Posterior vena cava (tissue), 2 donors: Measurements from ENCODE around the gene IQGAP1. TPM values are rescaled to one million over a fixed set of nuclear protein-coding genes. Genes with fewer than 3 reads are reported as not detected.

Source experiments
- DNase-seq: peaks from one replicate; pipeline ENCODE4 v3.0.0-alpha.2; 2020; ENCODE audit warnings: low spot score
- intact Hi-C, 2 donors: fragments of 100-400 bp; cut with DNase I; formaldehyde crosslinking; loops; one replicate each; pipeline versions ENCODE4 v1.14.1 to v1.14.2; 2022 to 2023
- total RNA-seq, 2 donors: library from RNA; stranded (reverse); fragmentation: NEBNext Ultra II Directional; extraction: Animal tissue kit (Norgen Biotek cat#: 25700); gene quantifications; one replicate each; pipeline ENCODE4 v1.2.1, GENCODE V29; 2021
- donor health status: DM: yes; HTN: yes; CAD: no.
- donor health status: DM: yes; HTN: yes; CAD: no.

Gene IQGAP1
- total RNA-seq, 2 donors from 2014 or later, result 216 to 265 TPM

DNA sequence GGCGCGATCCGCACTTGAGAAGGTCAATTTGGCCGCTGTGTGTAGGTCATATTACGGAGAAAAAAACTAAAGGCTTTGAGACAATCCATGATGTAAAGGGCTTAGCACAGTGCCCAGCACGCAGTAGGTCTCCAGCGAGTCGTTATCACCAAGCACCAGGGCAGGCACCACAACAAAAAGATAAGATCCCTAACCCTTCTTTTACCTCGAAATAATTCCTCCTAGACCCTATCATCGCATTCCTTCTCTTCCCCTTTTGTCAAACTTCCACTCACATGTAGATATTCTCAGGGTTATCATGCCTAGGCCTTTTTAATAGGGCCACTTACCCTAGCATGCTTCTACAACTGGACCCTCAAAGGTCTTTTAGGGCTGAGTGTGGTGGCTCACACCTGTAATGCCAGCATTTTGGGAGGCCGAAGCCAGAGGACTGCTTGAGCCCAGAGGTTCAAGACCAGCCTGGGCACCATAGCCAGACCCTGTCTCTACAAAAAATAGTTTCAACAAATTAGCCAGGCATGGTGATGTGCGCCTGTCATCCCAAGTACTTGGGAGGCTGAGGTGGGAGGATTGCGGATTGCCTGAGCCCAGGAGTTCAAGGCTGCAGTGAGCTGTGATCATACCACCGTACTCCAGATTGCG, 22.5 kb upstream of the IQGAP1 start:
- no peak for DNase-seq

DNA sequence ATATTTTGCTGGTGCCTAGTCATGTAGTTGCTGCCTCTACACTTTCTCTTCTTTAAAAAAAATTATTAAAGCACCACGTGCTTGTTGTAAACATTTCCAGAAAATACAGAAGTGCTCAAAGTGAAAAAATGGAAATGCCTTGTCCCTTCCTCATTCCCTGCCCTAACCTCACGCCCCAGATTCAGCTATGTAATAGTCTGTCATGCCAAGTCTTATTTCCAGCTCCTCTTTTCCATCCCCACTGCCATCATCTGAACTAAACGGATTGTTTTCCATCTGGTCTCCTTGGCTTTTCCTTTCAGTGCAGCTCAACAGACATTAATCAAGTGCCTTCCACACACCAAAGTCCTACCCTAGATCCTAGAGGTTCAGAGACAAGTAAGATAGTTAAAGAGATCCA, 20.5 kb upstream of the IQGAP1 start:
- intact Hi-C loops, result no loop called here
- DNase-seq, result no peak

More for the DNA sequence above, 22.5 kb upstream of the IQGAP1 start:
- intact Hi-C loops, result no loop called here

DNA sequence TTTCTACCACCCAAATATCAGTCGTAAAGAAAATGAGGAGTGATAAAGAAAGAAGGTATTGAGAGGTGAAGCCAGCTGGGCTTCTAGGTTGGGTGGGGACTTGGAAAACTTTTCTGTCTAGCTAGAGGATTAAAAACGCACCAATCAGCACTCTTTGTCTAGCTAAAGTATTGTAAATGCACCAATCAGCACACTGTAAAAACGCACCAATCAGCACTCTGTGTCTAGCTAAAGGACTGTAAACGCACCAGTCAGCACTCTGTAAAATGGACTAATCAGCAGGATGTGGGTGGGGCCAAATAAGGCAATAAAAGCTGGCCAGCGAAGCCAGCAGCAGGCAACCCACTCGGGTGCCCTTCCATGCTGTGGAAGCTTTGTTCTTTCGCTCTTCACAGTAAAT, 13.0 kb upstream of the IQGAP1 start:
- intact Hi-C loops, result no loop called here

DNA sequence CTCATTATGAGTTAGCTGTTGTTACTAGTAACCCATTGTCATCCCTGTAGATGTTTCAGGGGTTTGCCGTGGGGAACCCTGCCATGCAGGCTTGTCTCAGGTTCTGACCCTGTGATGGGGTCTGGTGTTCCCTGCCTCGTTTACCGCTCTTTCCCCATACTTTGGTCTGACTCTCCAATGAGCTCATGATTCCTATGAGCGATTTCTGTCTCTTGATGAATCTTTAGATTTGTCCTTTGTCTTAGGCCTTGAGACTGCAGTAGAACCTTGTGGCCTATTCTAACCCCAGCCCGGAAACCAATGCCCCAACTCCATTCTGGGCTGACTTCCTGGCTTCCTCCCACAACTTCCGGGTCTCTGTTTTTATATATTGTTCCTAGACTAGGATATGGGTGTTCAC, 11.3 kb upstream of the IQGAP1 start:
- no peak for DNase-seq
- intact Hi-C loops, result no loop called here

More for the DNA sequence above, 13.0 kb upstream of the IQGAP1 start:
- no peak for DNase-seq

DNA sequence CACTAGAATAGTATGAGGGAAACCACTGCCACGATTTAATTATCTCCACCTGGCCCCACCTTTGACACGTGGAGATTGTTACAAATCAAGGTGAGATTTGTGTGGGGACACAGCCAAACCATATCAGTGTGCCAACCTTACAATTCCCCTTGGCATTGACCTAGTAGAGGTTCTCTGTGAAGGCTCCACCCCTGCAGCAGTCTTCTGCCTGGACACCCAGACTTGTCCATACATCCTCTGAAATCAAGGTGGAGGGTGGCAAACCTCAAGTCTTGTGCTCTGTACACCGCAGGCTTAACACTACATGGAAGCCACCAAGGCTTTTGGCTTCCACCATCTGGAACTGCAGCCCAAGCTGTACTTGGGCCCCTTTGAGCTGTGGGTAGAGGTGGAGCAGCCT, 8.8 kb upstream of the IQGAP1 start:
- no peak for DNase-seq
- intact Hi-C loops, result no loop called here

DNA sequence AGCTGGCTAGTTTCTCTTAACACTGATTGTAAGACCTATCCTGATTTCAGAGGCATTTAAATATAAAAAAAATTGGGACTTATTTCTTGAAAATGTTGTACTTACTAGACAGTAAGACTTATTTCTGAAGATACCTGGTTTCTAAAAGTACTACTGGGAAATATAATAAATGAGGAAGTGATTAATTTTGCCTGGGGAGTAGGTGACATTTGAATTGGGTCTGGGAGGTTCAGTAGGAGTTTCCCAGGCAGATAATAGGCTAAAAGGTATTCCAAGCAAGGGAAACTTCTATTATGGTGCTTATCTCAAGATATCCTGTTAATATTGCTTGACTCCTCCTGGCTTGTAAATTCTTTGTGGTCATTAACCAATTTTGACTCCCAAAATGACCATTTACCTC, 6.5 kb upstream of the IQGAP1 start:
- intact Hi-C loops, result loop anchor here in 1 of 2 donors (10.0 kb wide), 1 partner anchor 83 kb away; no protein-coding TSS in a partner anchor

DNA sequence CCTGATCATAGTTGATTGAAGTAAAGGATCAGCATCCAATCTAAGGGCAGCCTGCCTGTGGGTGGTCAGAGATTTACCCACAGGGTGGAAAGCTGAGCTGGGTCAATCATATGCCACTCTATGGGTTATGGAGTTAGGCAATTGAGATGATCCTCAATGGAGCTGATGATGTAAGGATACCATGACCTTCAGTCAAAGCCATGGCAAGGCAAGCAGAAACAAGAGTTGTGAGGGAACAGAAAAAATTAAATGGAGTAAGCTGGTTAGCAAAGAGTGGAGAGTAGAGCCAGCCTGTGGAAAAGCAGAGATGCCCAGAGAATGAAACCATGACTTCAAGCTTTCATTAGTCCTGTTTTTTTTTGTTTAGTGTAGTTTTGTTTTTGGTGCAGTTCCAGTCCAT, 5.7 kb upstream of the IQGAP1 start:
- DNase-seq, result no peak
- intact Hi-C loops, result loop anchor here in 1 of 2 donors (10.0 kb wide), 1 partner anchor 82 kb away; no protein-coding TSS in a partner anchor

More for the DNA sequence above, 6.5 kb upstream of the IQGAP1 start:
- no peak for DNase-seq

DNA sequence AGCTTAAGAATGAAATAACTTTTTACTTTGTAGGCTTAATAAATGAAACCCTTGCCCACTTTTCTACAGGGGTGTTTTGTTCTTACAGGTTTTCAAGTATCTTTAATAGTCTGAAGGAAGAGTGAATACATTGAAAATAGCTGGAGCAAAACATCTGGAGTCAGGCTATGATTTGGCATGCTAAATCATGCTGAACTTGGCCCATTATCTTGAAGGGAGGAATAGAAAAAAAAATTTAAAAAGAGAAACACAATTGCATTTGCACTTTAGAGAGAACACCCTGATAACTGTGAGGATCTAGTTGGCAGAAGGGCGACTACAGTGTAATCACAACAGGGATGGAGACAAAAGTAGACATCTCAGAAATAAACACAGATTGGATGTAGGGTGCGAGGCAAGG, 1.8 kb upstream of the IQGAP1 start:
- DNase-seq, result no peak
- intact Hi-C loops, result loop anchor here (2.0 to 10.0 kb wide), 2 partner anchors 17 to 79 kb away; no protein-coding TSS in a partner anchor

DNA sequence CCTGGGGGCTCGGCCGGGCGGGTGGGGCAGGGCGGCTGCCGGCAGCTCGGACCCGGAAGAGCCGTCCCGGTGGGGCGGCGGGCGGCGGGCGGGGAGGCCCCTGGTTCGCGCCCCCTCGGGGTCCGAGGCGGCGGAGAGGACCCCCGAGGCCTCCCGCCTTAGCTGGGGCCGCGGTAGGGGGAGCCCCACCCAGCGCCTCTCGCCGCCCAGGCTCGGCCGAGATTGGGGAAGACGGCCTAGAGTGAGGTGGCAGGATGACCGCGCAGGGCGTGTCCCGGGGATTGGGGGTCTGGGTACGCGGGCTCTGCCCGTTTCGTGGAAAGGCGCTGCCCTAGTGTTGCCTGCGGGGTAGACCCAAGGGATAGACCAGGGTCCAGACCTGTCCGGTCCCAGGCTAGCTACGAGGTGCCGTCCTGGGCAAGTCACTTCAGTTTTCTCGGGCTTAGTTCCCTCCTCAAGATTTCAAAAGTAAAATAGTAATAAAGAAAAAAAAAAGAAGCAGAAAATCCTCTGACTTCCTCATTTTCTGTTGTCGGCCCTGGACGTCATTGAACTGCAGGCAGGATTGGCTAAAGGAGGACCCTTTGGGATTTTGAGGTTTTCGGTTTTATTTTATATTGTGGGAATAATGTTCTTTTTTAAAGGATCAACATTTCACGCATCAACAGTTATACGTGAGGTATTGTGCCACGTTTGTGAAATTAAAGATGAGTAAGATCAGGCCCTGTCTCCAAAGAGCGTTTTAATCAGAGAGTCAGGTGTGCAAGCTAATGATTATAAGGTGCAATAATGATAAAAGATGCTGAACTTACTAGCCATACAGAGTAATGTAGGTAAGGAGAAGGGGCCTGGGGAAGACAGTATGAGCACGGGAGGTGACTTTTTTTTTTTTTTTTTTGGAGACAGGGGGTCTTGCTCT, 679 bp downstream of the IQGAP1 start:
- intact Hi-C loops, result loop anchor here in 1 of 2 donors (1.0 to 10.0 kb wide), 2 partner anchors 12 to 76 kb away; no protein-coding TSS in a partner anchor
- peak; percentile 94 for DNase-seq

DNA sequence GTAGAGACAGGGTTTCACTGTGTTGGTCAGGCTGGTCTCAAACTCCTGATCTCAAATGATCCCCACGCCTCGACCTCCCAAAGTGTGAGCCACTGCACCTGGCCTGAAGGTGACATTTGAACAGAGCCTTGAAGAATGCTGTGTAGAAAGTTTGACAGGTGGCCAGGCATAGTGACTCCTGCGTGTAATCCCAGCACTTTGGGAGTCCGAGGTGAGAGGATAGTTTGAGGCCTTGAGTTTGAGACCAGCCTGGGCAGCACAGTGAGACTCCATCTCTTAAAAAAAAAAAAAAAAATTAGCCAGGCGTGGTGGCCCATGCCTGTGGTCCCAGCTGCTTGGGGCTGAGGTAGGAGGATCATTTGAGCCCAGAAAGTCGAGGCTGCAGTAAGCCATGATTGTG, 1.5 kb downstream of the IQGAP1 start:
- no peak for DNase-seq
- intact Hi-C loops, result loop anchor here in 1 of 2 donors (10.0 kb wide), 1 partner anchor 75 kb away; no protein-coding TSS in a partner anchor

DNA sequence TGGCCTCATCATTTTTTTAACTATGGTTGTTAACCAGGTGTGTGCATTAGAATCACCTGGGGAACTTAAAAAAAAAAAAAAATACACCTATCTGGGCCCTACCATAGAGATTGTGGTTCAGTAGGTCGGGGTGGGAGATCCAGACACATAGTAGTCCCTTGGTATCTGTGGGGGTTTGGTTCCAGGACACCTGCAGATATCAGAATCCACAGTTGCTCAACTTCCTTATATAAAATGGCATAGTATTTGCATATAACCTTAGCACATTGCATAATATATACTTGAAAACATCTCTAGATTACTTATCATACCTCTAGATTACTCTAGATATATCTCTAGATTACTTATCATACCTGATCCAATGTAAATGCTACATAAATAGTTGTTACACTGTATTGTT, 5.0 kb downstream of the IQGAP1 start:
- intact Hi-C loops, result no loop called here
- no peak for DNase-seq

DNA sequence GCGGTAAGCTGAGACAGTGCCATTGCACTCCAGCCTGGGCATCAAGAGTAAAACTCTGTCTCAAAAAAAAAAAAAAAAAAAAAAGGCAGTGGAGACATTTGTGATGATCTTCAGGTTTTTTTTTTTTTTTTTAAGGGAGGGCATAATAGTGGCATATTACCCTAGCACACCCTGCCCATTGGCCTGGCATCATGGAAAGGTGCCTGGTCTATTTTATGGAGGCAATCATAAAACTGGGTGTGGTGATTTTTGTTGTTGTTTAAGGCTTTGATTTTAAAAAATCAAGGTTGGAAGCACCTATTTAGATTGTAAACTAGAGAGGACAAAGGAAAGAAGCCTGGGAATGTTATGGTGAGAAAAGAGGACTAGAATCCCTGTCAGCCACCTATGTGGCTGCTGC, 6.0 kb downstream of the IQGAP1 start:
- intact Hi-C loops, result no loop called here
- no peak for DNase-seq

DNA sequence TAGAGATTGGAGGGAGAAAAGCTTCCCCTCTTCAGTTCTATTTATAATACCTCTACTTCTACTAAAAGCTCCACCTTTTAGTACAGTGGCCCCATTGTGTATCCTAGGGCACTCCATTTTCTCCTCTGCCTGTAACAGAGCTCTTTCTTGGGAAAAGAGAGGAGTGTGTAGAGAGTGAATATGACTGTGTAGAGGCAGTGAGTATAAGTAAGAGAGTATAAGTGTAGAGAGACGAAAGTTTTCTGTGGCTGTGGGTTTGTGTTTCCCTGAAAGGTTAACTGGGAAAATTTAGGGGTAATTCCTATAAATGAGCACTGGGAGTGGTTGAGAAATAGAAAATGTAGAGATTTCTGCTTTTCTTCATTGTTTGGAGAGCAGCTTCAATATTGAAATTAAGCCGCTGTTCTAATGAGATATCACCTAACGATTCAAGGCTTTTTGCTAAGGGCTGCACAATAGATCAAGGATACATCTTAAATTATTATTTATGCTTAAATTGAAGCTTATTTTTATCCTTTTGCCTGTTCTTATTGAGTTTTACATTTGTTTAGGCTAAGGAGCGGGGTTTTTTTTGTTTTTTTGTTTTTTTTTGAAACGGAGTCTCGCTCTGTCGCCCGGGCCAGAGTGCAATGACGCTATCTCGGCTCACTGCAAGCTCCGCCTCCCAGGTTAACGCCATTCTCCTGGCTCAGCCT, 6.9 kb downstream of the IQGAP1 start:
- intact Hi-C loops, result no loop called here
- no peak for DNase-seq

DNA sequence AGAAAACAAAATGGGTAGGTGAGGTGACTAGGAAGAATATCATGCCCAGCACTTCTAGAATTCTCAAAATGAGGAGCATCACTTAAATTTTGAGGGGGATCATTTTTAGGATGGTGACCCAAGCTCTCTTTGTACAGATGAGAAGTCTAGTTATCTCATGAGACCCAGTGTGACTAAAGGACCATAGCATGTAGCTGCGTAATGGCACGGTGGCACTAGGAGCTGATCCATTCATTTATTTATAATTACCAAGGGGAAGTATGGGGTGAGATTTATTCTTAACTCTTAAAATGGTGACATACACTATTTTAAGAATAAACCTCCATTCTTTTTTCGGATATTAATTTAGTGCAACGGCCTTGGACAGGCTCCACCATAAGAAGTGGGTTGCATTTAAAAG, 8.3 kb downstream of the IQGAP1 start:
- DNase-seq, result no peak
- intact Hi-C loops, result no loop called here

DNA sequence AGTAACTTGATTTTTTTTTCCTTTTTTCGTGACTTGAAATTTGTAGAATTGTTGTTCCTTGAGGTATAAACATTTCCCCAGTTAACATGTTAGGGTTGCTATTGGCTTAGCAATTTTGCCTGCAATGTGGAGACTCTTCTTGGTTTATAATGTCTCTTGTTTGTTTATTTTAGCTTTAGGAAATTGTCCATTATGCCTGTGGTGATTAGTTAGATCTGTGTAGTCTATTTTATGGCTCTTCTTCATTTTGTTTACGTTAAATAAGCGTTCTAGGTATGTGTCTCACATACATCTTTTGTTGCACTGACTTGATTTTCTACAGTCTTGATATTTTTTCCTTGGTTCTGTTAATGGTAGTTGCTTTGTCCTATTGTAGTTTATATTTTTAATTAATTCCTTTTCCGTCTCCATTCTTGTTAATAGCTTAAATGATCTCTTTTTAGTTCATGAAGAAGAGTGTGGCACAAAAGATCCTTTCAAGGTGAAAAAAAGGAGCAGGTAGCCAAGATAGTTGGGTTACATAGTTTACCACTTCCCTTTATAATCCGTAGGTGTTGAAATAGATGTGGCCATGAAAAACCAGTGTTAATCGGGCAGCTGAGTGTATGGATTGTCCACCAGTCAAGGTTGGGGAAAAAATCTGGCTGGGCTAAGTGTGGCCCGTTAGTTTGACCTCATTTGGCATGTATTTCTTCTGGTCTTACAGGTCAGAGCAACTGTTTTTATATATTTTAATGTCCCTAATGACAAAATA, 12.1 kb downstream of the IQGAP1 start:
- DNase-seq, result no peak
- intact Hi-C loops, result loop anchor here in 1 of 2 donors (1.0 kb wide), 1 partner anchor 12 kb away; the partner anchor contains the start of gene IQGAP1

DNA sequence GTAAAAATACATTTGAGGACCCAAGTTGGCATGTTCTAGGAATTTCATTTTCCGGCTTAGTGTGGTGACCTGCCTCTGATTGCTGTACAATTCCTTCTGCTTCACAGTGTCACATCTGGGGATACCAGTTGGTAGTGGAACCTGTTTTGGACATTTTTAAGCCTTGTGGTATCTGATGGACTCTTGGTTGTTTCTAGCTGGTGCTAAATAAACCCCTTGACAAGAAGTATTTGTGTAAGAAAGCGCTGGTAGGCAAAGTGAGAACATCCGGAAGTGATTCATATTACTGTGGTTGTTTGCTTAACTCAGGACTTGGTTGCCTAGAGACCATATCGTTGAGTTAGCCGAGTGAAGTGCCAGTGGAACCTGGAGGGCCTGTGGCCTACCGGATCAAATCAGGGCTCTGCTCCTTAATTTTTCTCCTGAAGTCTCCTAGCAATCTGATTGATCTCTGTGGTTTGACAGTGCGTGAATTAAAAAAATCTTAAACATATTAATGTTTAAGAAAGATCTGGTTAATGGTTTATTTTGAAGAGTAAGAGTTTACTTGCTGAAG, 12.8 kb downstream of the IQGAP1 start:
- intact Hi-C loops, result loop anchor here in 1 of 2 donors (1.0 kb wide), 1 partner anchor 13 kb away; the partner anchor contains the start of gene IQGAP1
- no peak for DNase-seq

DNA sequence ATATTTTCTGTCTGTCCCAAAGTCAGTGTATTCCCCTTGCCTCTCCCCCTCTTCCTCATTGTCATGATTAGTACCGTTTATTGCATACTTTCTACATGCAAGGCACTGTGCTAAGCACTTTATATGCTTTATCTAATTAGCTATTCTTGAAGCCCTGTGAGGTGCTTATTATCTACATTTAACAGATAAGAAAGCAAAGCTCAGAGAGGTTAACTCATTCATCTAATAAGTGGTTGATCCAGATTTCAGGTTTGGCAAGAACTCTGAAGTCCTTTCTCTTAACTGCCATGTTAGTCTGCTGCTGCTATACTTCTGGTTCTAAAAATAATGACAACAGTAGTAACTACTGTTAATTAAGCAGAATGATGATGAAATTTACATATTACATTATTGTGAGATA, 13.5 kb downstream of the IQGAP1 start:
- intact Hi-C loops, result no loop called here
- no peak for DNase-seq

DNA sequence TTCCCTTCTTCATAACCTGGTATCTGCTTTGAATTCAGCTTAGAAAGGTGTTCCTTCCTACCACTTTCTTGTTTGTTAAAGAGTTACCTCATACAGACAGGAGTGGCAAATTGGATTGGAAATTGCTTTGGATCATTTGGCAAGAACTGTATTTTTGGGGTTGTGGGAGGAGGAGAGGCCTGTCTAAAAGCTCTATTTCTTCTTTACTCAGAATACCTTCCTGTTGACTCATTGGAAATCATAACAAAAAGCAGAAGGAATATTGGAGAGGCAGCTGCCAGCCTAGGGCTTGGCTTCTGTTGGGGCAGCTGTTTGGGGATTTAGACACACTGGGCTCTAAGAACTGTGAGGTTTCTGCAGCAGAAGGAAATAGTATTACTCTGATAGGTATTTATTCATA, 14.2 kb downstream of the IQGAP1 start:
- intact Hi-C loops, result no loop called here
- DNase-seq, result no peak

DNA sequence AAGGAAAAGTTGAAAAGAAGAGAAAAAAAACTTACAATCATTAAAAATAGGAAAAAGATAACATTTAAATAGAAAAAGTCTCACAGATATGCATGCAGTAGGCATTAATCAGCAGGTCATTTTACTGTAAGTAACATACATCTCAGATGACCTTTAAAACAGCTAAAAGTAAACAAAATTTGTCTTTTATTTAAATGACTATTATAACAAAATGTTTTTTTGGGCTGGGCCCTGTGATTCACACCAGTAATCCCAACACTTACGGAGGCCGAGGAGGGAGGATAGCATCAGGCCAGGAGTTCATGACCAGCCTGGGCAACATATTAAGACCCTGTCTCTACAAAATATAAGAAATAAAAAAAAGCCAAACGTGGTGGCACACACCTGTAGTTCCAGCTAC, 14.7 kb downstream of the IQGAP1 start:
- intact Hi-C loops, result no loop called here
- DNase-seq, result no peak
